Measurements from ENCODE around the gene TTN. TPM values are rescaled to one million over a fixed set of nuclear protein-coding genes. Genes with fewer than 3 reads are reported as not detected.

The TTN gene
- total RNA-seq, 2 donors from 2014 or later = 1,330 to 3,257 TPM

DNA sequence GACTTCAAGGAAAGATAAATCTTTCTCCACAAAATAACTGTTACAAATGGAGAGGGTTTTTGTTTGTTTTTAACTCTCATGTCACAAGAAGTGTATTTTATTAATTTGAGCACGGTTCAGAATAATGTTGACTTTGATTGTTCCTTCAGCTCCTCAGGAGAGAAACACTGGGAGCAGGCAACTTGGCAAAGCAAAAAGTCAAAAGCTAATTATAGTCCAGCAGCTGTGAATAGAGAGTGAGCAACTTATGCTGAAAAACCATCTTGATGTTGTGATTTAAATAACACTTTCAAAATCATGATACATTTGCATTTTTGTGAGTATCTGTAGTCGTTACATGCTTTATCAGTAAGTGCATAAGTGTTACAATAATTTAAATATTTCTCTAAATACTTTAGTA, 37.5 kb upstream of the TTN start:
- no peak for DNase-seq (ENCODE audit: low spot score)
- TF ChIP-seq, protein P1, sequence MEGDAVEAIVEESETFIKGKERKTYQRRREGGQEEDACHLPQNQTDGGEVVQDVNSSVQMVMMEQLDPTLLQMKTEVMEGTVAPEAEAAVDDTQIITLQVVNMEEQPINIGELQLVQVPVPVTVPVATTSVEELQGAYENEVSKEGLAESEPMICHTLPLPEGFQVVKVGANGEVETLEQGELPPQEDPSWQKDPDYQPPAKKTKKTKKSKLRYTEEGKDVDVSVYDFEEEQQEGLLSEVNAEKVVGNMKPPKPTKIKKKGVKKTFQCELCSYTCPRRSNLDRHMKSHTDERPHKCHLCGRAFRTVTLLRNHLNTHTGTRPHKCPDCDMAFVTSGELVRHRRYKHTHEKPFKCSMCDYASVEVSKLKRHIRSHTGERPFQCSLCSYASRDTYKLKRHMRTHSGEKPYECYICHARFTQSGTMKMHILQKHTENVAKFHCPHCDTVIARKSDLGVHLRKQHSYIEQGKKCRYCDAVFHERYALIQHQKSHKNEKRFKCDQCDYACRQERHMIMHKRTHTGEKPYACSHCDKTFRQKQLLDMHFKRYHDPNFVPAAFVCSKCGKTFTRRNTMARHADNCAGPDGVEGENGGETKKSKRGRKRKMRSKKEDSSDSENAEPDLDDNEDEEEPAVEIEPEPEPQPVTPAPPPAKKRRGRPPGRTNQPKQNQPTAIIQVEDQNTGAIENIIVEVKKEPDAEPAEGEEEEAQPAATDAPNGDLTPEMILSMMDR (IDR thresholded peaks at IDR 0.05) = no peak
- Histone ChIP-seq H3K36me3 (peaks cover 10% of the 10 kb centered on the region), H3K9me3 (no peaks in the 10 kb centered on the region), H3K4me3 (no peak overlapping the region), H3K27me3 (no peaks in the 10 kb centered on the region), H3K4me1 (peaks cover 0 to 29% of the 10 kb centered on the region in 2 donors), H3K27ac (peak overlapping the region; percentile 31 to 79)

DNA sequence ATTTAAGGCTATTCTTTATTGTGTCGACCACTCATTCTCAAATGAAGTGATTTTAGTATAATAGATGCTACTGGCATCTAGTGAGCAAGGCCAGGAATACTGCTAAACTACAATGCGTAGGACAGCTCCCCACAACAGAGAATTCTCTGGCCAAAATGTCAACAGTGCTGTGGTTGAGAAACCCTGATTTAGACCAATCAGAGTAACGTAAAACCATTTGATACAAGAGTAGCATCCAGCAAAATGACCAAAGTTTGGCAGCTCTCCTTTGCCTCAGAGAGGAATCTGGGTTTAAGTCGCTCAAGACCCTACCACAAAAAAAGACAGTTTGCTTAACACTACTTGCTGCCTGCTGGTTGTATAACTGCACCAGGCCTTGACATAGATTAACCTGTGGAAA, 37.0 kb upstream of the TTN start:
- Histone ChIP-seq H3K4me3 (no peak overlapping the region), H3K9me3 (no peaks in the 10 kb centered on the region), H3K27ac (peak overlapping the region; percentile 31 to 79), H3K4me1 (peaks cover 0 to 29% of the 10 kb centered on the region in 2 donors), H3K27me3 (no peaks in the 10 kb centered on the region), H3K36me3 (peaks cover 10% of the 10 kb centered on the region)
- TF ChIP-seq, protein P1 (IDR thresholded peaks at IDR 0.05) = no peak
- no peak for DNase-seq (ENCODE audit: low spot score)

DNA sequence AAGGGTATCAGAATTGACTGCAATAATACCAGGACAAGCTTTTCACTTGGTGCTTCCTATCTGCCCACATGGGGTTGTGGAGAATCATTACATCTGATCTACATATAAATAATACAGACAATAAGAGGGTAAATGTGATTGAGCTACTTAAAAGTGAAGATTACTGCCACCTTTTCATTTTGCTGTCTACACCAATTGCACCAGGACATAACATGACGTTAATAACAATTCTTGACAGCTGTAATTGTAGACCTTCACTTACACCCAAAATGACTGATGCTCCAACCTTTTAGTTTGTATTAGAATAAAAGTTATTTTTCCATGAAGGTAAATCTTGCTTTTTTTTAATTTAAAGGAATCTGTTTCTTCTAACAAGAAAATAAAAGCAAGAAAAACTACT, 36.5 kb upstream of the TTN start:
- TF ChIP-seq, protein P1 (IDR thresholded peaks at IDR 0.05) = no peak
- no peak overlapping the region for H3K4me3 ChIP-seq
- peaks cover 0 to 29% of the 10 kb centered on the region in 2 donors for H3K4me1 ChIP-seq
- H3K9me3 ChIP-seq = no peaks in the 10 kb centered on the region
- peak overlapping the region in 1 of 2 donors; percentile 79 for H3K27ac ChIP-seq
- peaks cover 10% of the 10 kb centered on the region for H3K36me3 ChIP-seq
- no peaks in the 10 kb centered on the region for H3K27me3 ChIP-seq
- DNase-seq (ENCODE audit: low spot score) = no peak

DNA sequence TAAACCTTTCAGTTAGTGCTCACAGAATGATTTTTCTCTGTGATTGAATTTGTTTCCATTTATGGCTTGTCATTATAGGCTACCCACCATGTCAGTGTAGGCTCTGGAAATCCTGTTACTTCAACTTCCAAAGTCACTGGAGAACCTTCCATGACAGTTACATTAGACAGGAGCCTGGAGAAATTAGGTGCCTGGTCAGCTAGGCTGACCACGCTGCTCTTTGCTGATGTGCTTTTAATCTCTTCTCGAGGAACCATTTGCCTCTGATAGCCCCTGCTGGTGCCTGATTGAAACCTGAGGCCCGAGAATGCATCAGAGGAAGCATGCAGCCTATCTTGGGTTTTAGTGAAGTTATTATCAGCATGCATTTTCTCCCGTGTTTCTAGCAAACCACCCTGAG, 29.6 kb upstream of the TTN start:
- Histone ChIP-seq H3K9me3 (no peaks in the 10 kb centered on the region), H3K36me3 (no peaks in the 10 kb centered on the region), H3K27ac (peak overlapping the region in 1 of 2 donors; percentile 33), H3K4me3 (no peak overlapping the region), H3K27me3 (no peaks in the 10 kb centered on the region), H3K4me1 (peaks cover 0 to 16% of the 10 kb centered on the region in 2 donors)
- TF ChIP-seq, protein P1 (IDR thresholded peaks at IDR 0.05) = no peak
- no peak for DNase-seq (ENCODE audit: low spot score)

DNA sequence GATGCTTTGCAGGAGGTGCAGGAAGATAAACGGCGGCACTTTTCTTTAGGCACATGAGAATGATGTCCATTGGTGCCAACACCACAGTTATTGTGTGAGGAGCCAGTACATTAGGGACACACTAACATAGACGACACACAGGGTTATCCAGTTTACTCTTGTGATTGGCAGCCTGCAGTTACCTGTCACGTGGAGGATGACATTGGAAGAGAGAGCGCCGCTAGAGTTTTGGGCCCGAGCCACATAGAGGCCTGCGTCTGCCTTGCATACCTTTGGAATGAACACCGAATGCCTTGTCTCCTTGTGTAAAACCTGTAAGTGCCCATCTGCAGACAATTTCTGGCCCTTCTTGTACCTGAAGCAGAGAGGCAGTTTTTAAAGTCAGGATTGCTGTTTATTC, 26.9 kb upstream of the TTN start:
- Histone ChIP-seq H3K4me1 (peaks cover 0 to 22% of the 10 kb centered on the region in 2 donors), H3K9me3 (no peaks in the 10 kb centered on the region), H3K36me3 (no peaks in the 10 kb centered on the region), H3K27me3 (no peaks in the 10 kb centered on the region), H3K4me3 (no peak overlapping the region), H3K27ac (peak overlapping the region in 1 of 2 donors; percentile 52)
- no peak for DNase-seq (ENCODE audit: low spot score)
- TF ChIP-seq, protein P1 (IDR thresholded peaks at IDR 0.05) = no peak

DNA sequence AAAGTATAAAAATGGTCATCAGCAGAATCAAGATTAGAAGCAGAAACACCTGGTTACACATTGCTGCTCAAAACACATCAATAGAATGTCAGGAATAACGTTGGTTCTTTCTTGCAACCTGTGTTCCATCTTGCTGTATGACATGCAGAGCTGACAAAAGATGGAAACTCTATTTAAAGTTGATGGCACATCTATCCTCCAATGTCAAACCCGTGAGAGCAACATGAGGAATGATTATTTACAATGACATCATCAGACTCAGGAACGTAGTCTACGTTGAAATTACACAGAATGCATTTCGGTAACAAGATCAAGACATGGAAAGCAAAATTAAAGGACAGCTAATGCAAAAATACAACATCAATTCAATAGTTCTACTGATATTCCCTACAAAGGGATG, 26.2 kb upstream of the TTN start:
- peak overlapping the region in 1 of 2 donors; percentile 6 for H3K27ac ChIP-seq
- no peak overlapping the region for H3K4me3 ChIP-seq
- H3K27me3 ChIP-seq = no peaks in the 10 kb centered on the region
- H3K36me3 ChIP-seq = no peaks in the 10 kb centered on the region
- no peak for DNase-seq (ENCODE audit: low spot score)
- H3K4me1 ChIP-seq = peaks cover 0 to 24% of the 10 kb centered on the region in 2 donors
- no peaks in the 10 kb centered on the region for H3K9me3 ChIP-seq
- TF ChIP-seq, protein P1 (IDR thresholded peaks at IDR 0.05) = no peak

Measured in right atrium auricular region (tissue), 2 donors.